ENCODE results near the gene SLC4A11.

The SLC4A11 gene

GRCh38 chr20:3245711-3246110 is 6.7 kb upstream of the SLC4A11 start:
- no peak for DNase-seq

DNA sequence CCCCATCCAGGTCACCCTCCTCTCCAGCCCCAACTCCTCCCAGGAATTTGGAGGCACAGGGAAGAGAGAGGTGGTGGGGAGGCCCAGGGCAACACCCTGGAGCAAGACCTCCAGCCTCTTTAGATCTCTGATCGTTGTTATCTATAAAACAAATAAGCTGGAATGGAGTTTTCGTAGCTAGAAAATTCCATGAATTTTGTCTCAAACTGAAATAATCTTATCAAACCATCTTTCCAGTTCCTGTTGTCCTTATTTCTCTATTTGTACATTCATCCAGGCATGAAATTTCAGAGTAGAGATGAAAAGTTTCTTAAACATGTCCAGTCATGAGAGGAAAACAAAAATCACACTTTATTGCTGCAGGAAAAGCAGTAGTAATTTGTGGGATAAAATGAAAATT is 6.2 kb upstream of the SLC4A11 start:
- no peak for DNase-seq

DNA sequence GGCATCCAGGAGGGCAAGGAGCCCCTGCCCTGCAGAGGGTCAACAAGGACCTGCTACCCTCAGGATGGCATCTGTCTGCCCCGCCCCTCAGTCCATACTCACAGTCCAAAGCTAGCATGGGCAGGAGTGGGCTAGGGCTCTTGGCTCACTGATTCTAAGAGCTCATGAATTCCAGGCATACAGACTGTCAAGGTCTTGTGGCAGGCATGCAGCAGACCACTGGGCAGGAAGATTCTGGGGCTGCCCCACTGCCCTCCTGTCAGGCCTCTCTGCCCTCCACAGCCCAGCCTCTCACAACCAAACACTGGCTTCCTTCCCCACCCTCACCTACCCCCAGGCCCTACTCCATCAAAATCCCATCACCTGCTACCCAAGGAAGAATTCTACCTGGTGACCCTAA is 5.6 kb upstream of the SLC4A11 start:
- no peak for DNase-seq

GRCh38 chr20:3243718-3244358 is 4.8 kb upstream of the SLC4A11 start:
- DNase-seq, result no peak

GRCh38 chr20:3242172-3242692 is 3.2 kb upstream of the SLC4A11 start:
- no peak for DNase-seq

DNA sequence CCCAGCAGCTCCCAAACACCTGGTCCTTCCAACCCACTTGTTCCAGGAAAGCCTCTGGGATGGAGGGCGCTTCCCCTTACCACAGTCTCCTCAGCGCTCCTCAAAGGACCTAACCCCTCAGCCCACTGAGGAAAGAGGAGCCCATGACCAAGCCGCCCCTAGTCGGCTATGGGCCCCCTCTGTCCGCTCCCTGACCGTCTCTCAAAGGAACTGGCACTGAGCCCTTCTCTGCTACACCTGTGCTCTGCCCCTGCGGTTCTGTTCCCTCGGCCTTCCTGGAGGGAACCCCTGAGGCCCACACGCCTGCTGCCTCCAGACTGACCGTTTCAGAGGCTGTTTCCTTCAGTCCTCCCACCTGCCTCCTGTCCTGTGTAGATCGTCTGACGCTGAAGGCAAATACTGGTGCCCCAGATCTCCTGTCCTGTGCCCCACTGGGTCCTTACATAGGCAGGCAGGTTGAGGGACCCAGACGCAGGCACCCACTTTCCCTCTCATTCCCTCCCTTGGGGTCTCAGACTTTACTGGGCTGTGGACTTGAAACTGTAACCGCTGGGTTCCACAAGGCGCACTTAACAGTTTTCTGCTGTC is 1.9 kb upstream of the SLC4A11 start:
- DNase-seq, result no peak

DNA sequence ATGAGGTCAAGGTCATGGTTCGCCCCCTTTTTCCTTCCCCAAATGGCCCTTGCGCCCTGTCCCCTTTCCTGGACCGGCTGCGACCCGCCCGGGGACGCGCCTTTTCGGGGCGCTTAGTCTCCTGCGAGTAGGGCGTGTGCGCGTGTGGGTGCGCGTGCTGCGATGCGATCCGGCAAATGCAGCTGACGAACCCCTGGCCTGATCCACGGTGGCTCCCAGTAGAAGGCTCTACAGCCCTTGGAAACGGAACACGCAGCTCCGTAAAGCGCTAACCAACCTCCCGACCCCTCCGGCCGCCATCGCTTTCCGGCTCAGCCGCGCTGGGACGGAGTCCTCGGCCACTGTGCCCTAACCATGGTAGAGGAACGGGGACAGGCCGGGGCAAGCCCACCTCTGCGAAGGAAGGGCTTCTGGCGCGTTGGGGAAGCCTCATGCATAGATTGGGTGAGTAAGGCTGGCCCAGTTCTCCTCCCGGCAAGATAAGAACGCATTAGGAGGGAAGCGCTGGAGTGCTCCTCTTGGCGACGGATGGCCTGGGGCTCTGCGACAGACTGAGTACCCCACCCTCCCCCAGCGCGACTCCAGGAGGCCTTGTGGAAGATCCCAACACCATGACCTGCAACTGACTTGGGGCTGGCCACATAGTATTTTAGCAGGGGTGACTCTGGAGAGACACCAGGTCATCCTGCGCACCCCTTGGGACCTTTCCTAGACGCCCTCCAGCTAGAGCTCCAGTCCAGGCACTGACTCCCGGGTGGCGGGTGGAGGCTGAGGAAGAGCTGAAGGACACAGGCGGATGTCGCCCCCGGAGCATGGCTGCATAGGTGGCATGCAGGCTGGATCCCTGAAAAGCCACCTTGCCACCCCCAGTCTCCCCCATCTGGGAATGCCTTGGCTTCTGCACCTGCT is 1.1 kb upstream of the SLC4A11 start:
- DNase-seq, result no peak

- no peak for DNase-seq
Observed at GRCh38 chr20:3238616-3239025, 369 bp downstream of the SLC4A11 start.

GRCh38 chr20:3237958-3238615 is 903 bp downstream of the SLC4A11 start:
- DNase-seq, result no peak

- no peak for DNase-seq
Observed at GRCh38 chr20:3237011-3237957, 1.7 kb downstream of the SLC4A11 start.

GRCh38 chr20:3235666-3236324 is 3.2 kb downstream of the SLC4A11 start:
- DNase-seq, result no peak

GRCh38 chr20:3233991-3234498 is 4.9 kb downstream of the SLC4A11 start:
- DNase-seq, result no peak

DNA sequence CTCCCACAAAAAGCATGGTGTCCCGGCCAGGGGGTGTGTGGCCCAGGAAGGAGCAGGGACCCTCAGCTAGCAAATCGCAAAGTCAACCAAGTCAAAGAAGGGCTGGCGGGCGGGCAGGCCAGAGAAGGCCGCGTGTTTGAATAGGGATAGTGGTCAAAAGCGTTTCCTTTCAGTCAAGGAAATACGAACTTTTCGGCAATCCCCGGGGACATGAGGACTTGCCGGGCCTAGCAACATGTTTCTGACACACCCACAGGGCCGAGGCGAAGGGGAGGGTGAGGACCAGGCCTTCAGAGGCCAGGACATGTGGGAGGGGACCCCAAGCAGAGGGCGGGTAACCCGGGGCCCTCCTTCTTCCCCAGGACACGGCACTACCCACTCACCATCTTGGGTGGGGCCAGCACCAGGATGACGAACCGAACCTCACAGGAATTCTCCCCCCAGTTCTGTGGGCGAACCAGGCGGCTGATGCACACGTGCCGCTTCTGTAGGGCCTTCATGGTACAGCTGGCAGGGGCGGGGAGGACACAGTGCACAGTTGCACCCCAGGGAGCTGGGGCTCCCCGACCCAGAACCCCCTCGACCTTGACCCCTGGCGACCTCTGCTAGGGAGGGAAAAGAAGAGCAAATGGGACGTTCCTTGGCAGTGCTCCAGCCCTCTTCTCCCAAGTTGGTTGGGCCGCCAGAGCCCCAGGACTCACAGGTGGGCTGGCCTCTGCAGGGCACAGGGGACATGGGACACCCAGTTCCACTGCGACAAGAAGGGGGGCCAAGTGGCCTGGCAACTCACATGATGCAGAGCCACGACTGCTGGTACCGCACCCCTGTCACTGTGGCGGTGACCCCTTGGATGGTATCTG is 5.6 kb downstream of the SLC4A11 start:
- no peak for DNase-seq

DNA sequence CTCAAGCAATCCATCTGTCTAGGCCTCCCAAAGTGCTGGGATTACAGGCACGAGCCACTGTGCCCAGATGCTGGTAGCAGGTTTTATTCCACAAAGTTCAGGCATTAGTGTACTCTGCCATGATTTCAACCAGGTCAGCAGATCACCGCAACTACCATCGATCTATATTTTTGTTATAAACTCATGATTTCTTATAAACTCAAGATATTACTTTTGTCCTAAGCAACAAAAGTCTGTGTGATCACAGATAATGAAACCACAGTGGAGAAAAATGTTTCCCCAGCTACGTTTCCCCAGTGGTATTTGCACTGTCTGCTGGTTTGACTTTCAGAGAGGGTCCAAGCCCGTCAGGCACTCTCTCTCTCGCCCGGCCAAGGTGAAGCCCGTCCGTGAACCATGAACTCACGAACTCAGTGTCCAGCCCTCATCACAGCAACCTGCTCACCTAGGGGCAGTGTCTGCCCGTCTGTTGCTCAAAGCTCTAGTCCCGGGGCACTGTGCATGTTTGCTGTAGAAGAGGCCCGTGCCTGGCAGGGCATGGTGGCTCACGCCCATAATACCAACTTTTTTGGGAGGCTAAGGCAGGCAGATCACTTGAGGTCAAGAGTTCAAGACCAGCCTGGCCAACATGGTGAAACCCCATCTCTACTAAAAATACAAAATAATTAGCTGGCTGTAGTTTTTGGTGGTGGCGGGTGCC is 7.0 kb downstream of the SLC4A11 start:
- no peak for DNase-seq

DNA sequence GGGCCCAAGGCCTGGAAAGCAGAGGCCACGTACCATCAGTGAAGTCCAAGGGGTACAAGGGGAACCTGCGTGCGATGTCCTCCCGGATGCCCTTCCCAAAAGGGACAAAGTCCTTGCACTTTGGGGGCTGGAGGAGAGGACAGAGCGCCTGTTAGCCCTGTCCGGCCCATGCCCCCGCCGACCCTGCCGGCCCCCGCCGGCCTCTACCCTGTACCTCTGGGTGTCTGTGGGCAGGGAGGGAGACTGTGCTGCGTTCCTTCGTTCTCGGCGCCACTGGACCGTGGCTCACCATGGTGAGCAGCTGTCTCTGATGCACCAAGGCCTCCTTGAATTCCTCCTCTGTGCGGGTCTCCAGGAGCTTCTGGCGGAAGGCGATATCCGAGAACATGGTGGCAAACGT is 7.9 kb downstream of the SLC4A11 start:
- no peak for DNase-seq

DNA sequence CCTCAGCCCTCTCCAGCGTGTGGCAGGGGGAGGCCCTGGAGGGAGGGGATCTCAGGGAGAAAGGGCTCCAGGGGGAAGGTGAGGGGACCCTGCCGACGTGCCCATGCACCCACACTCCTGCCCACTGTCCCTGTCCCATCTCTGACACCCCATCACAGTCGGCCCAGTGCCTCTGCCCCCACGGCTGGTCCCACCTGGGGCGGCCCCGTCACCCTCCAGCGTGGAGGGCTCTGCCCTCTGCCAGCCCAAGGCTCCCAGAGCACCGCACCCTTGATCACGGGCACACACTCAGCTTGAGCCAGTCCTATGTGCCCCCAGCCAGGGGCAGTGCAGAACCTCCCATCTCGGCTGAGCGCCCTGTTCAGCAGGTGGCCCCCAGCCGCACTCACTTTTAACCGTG is 9.2 kb downstream of the SLC4A11 start:
- DNase-seq, result no peak

DNA sequence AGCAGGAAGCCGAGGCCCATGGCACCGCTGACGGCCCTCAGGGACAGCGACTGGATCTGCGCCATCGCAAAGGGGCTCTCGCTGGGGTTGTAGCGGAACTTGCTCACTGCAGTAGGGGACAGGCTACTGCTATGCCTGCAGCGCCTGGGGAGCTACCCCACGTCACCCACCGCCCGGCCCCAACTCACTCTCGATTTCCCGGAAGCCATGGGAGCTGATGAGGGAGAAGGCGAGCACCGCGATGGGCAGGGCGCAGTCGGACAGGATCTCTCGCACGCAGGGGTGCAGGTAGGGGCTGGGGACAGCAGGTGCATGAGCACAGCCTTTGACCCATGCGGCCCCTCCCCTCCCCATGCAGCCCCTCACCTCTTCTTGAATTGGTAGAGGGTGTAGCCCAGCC is 9.8 kb downstream of the SLC4A11 start:
- DNase-seq, result no peak

DNA sequence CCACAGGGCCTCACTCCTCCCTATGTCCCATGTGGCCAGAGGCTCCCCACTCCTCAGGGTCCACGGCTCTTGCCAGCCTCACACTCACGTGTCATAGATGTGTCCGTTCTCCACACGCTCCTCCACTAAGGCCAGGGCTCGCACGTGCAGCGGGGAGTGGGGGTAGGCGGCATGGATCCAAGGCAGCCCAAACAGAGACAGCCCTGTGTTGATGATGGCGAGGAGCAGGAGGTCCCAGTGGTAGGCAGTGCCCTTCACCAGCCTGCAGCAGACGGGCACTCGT is 10.3 kb downstream of the SLC4A11 start:
- DNase-seq, result no peak

- no peak for DNase-seq
Observed at GRCh38 chr20:3227936-3228749, 10.8 kb downstream of the SLC4A11 start.
